Measurements from ENCODE around the gene PTRHD1.

- TF ChIP-seq POLR2A (IDR thresholded peaks at IDR 0.05) (no peak), CTCF (IDR thresholded peaks at IDR 0.05) (no peak)
Observed at GRCh38 chr2:24815171-24815570, 22.0 kb upstream of the PTRHD1 start.

Data from esophagus squamous epithelium (tissue), 4 donors.